ENCODE data around the gene IRF6. TPM values are rescaled to one million over a fixed set of nuclear protein-coding genes. Genes with fewer than 3 reads are reported as not detected.

The IRF6 gene
- total and polyA plus RNA-seq, 11 donors = 1.5 to 99.4 (median 41.9) TPM

- no peak overlapping the region for H3K27ac ChIP-seq
- DNase-seq = no peak
- no peaks in the 10 kb centered on the region for H3K36me3 ChIP-seq
- H3K4me3 ChIP-seq = no peak overlapping the region
- peaks cover 0 to 35% (median 15%) of the 10 kb centered on the region in 12 donors for H3K4me1 ChIP-seq
- WGBS, 4 donors = 50 to 65% (median 56%) methylated on average over 3 of the region's 3 CpGs
- no peaks in the 10 kb centered on the region for H3K9me3 ChIP-seq
- ATAC-seq = no peak
- intact Hi-C loops (cut with DNase I) = no loop called here
- TF ChIP-seq POLR2A (IDR thresholded peaks at IDR 0.05) (no peak), CTCF (IDR thresholded peaks at IDR 0.05) (no peak)
- H3K27me3 ChIP-seq = no peaks in the 10 kb centered on the region
Measured at GRCh38 chr1:209736490-209737117, 69.3 kb downstream of the IRF6 start.

Other genes starting within 250 kb of the IRF6 start
- gene CAMK1G, start 222.4 kb downstream of the IRF6 start, total RNA-seq = under 1 TPM in 2 of 9 donors, not detected in 7; 0.30 to 0.48 TPM
- gene CAMK1G, start 222.4 kb downstream of the IRF6 start, polyA plus RNA-seq = not detected
- 1 to 10 TPM in 8 of 9 donors, under 1 TPM in 1; 0.83 to 7.4 (median 3.6) TPM for gene LAMB3, start 153.7 kb downstream of the IRF6 start, total RNA-seq
- gene LAMB3, start 153.7 kb downstream of the IRF6 start, polyA plus RNA-seq = 1 to 10 TPM; 1.8 to 5.3 TPM
- gene G0S2, start 130.7 kb downstream of the IRF6 start, total RNA-seq = 100 to 1,000 TPM in 8 of 9 donors, 10 to 100 TPM in 1; 92.0 to 600 (median 212) TPM
- gene G0S2, start 130.7 kb downstream of the IRF6 start, polyA plus RNA-seq = 100 to 1,000 TPM in 1 of 2 donors, 10 to 100 TPM in 1; 87.6 to 218 TPM
- gene HSD11B1, start 101.3 kb downstream of the IRF6 start, total RNA-seq = 10 to 100 TPM in 2 of 9 donors, 1 to 10 TPM in 7; 1.7 to 36.1 (median 3.6) TPM
- 1 to 10 TPM; 1.2 to 3.6 TPM for gene HSD11B1, start 101.3 kb downstream of the IRF6 start, polyA plus RNA-seq
- gene TRAF3IP3, start 50.1 kb downstream of the IRF6 start, total RNA-seq = 10 to 100 TPM in 1 of 9 donors, 1 to 10 TPM in 2, under 1 TPM in 5, not detected in 1; 0.16 to 10.6 (median 0.91) TPM
- under 1 TPM; 0.34 to 0.57 TPM for gene TRAF3IP3, start 50.1 kb downstream of the IRF6 start, polyA plus RNA-seq
- gene C1orf74, start 21.6 kb downstream of the IRF6 start, total RNA-seq = 1 to 10 TPM; 1.6 to 2.6 (median 2.4) TPM
- gene C1orf74, start 21.6 kb downstream of the IRF6 start, polyA plus RNA-seq = 1 to 10 TPM; 1.1 to 1.3 TPM
- 1 to 10 TPM; 1.6 to 5.5 (median 3.6) TPM for gene UTP25, start 21.8 kb upstream of the IRF6 start, total RNA-seq
- 1 to 10 TPM in 1 of 2 donors, under 1 TPM in 1; 0.76 to 2.9 TPM for gene UTP25, start 21.8 kb upstream of the IRF6 start, polyA plus RNA-seq
- gene SYT14, start 132.1 kb upstream of the IRF6 start, total RNA-seq = not detected
- gene SYT14, start 132.1 kb upstream of the IRF6 start, polyA plus RNA-seq = not detected